Measurements from ENCODE around the gene CACNA2D4. TPM values are rescaled to one million over a fixed set of nuclear protein-coding genes. Genes with fewer than 3 reads are reported as not detected.

The CACNA2D4 gene
- total RNA-seq, 1 experiment from 2014 or later, result 1.4 TPM

- no peak overlapping the region for H3K4me3 ChIP-seq
- no peaks in the 10 kb centered on the region for H3K36me3 ChIP-seq
- H3K27me3 ChIP-seq, result no peaks in the 10 kb centered on the region
- DNase-seq, result no peak
- no peaks in the 10 kb centered on the region for H3K9me3 ChIP-seq
Observed at GRCh38 chr12:1884651-1885050, 33.8 kb downstream of the CACNA2D4 start.

- no peaks in the 10 kb centered on the region for H3K36me3 ChIP-seq
- DNase-seq, result no peak
- H3K27me3 ChIP-seq, result no peaks in the 10 kb centered on the region
- H3K4me3 ChIP-seq, result no peak overlapping the region
- no peaks in the 10 kb centered on the region for H3K9me3 ChIP-seq
Observed at GRCh38 chr12:1883513-1883912, 34.9 kb downstream of the CACNA2D4 start.

- Histone ChIP-seq H3K36me3 (no peaks in the 10 kb centered on the region), H3K27me3 (no peaks in the 10 kb centered on the region), H3K4me3 (no peak overlapping the region), H3K9me3 (no peaks in the 10 kb centered on the region)
- DNase-seq, result no peak
Observed at GRCh38 chr12:1882850-1883470, 35.5 kb downstream of the CACNA2D4 start.

GRCh38 chr12:1882405-1882804, 36.0 kb downstream of the CACNA2D4 start:
- Histone ChIP-seq H3K36me3 (no peaks in the 10 kb centered on the region), H3K27me3 (no peaks in the 10 kb centered on the region), H3K9me3 (no peaks in the 10 kb centered on the region), H3K4me3 (no peak overlapping the region)
- DNase-seq, result no peak

GRCh38 chr12:1881936-1882335, 36.5 kb downstream of the CACNA2D4 start:
- no peak overlapping the region for H3K4me3 ChIP-seq
- no peaks in the 10 kb centered on the region for H3K36me3 ChIP-seq
- H3K9me3 ChIP-seq, result no peaks in the 10 kb centered on the region
- no peak for DNase-seq
- no peaks in the 10 kb centered on the region for H3K27me3 ChIP-seq

- Histone ChIP-seq H3K36me3 (no peaks in the 10 kb centered on the region), H3K27me3 (no peaks in the 10 kb centered on the region), H3K9me3 (no peaks in the 10 kb centered on the region), H3K4me3 (no peak overlapping the region)
- DNase-seq, result no peak
Observed at GRCh38 chr12:1881301-1881700, 37.2 kb downstream of the CACNA2D4 start.

- Histone ChIP-seq H3K4me3 (no peak overlapping the region), H3K9me3 (no peaks in the 10 kb centered on the region), H3K36me3 (no peaks in the 10 kb centered on the region), H3K27me3 (no peaks in the 10 kb centered on the region)
- DNase-seq, result no peak
Observed at GRCh38 chr12:1880876-1881275, 37.6 kb downstream of the CACNA2D4 start.

GRCh38 chr12:1880153-1880845, 38.2 kb downstream of the CACNA2D4 start:
- H3K27me3 ChIP-seq, result no peaks in the 10 kb centered on the region
- no peak overlapping the region for H3K4me3 ChIP-seq
- no peaks in the 10 kb centered on the region for H3K36me3 ChIP-seq
- H3K9me3 ChIP-seq, result no peaks in the 10 kb centered on the region
- no peak for DNase-seq

GRCh38 chr12:1879633-1880032, 38.8 kb downstream of the CACNA2D4 start:
- Histone ChIP-seq H3K36me3 (no peaks in the 10 kb centered on the region), H3K4me3 (no peak overlapping the region), H3K9me3 (no peaks in the 10 kb centered on the region), H3K27me3 (no peaks in the 10 kb centered on the region)
- no peak for DNase-seq

- H3K4me3 ChIP-seq, result no peak overlapping the region
- H3K36me3 ChIP-seq, result no peaks in the 10 kb centered on the region
- H3K27me3 ChIP-seq, result no peaks in the 10 kb centered on the region
- no peak for DNase-seq
- no peaks in the 10 kb centered on the region for H3K9me3 ChIP-seq
Observed at GRCh38 chr12:1878695-1879094, 39.8 kb downstream of the CACNA2D4 start.

- no peaks in the 10 kb centered on the region for H3K36me3 ChIP-seq
- H3K27me3 ChIP-seq, result no peaks in the 10 kb centered on the region
- DNase-seq, result no peak
Observed at GRCh38 chr12:1878214-1878613, 40.2 kb downstream of the CACNA2D4 start.

GRCh38 chr12:1877169-1877878, 41.1 kb downstream of the CACNA2D4 start:
- Histone ChIP-seq H3K27me3 (no peaks in the 10 kb centered on the region), H3K4me3 (no peak overlapping the region), H3K36me3 (no peaks in the 10 kb centered on the region), H3K9me3 (no peaks in the 10 kb centered on the region)
- DNase-seq, result no peak

More at GRCh38 chr12:1878214-1878613, 40.2 kb downstream of the CACNA2D4 start:
- no peak overlapping the region for H3K4me3 ChIP-seq
- no peaks in the 10 kb centered on the region for H3K9me3 ChIP-seq

GRCh38 chr12:1876086-1876485, 42.4 kb downstream of the CACNA2D4 start:
- no peak for DNase-seq
- Histone ChIP-seq H3K4me3 (no peak overlapping the region), H3K9me3 (no peaks in the 10 kb centered on the region), H3K36me3 (no peaks in the 10 kb centered on the region), H3K27me3 (no peaks in the 10 kb centered on the region)

- no peaks in the 10 kb centered on the region for H3K27me3 ChIP-seq
- H3K9me3 ChIP-seq, result no peaks in the 10 kb centered on the region
- no peak for DNase-seq
- no peaks in the 10 kb centered on the region for H3K36me3 ChIP-seq
- H3K4me3 ChIP-seq, result no peak overlapping the region
Observed at GRCh38 chr12:1875608-1876007, 42.8 kb downstream of the CACNA2D4 start.

- no peaks in the 10 kb centered on the region for H3K36me3 ChIP-seq
- H3K9me3 ChIP-seq, result no peaks in the 10 kb centered on the region
- no peak overlapping the region for H3K4me3 ChIP-seq
- no peak for DNase-seq
- no peaks in the 10 kb centered on the region for H3K27me3 ChIP-seq
Observed at GRCh38 chr12:1873531-1874510, 44.6 kb downstream of the CACNA2D4 start.

GRCh38 chr12:1872448-1872847, 46.0 kb downstream of the CACNA2D4 start:
- DNase-seq, result no peak
- no peak overlapping the region for H3K4me3 ChIP-seq
- H3K9me3 ChIP-seq, result no peaks in the 10 kb centered on the region
- no peaks in the 10 kb centered on the region for H3K36me3 ChIP-seq
- no peaks in the 10 kb centered on the region for H3K27me3 ChIP-seq

GRCh38 chr12:1872001-1872400, 46.5 kb downstream of the CACNA2D4 start:
- no peaks in the 10 kb centered on the region for H3K27me3 ChIP-seq
- no peak for DNase-seq
- H3K36me3 ChIP-seq, result no peaks in the 10 kb centered on the region
- no peak overlapping the region for H3K4me3 ChIP-seq
- H3K9me3 ChIP-seq, result no peaks in the 10 kb centered on the region

Measured in MG63 (cell line).